Neuron (in vitro differentiated cells): ENCODE data around the gene CHST11.

Experiments
- H2AFZ ChIP-seq: one replicate; pipeline ENCODE4 v1.6.1; 2013; ENCODE audit warnings: low read depth, mild to moderate bottlenecking, inconsistent platforms, low read length, moderate library complexity
- H3K27me3 ChIP-seq: one replicate; pipeline ENCODE4 v1.6.1; 2013; ENCODE audit warnings: low read length; ENCODE audit not compliant: insufficient read depth
- H3K36me3 ChIP-seq: one replicate; pipeline ENCODE4 v1.6.1; 2013; ENCODE audit warnings: low read length; ENCODE audit not compliant: insufficient read depth
- H3K4me1 ChIP-seq: one replicate; pipeline ENCODE4 v1.6.1; 2013; ENCODE audit warnings: low read length; ENCODE audit not compliant: insufficient read depth
- H3K4me3 ChIP-seq: 2 replicates; pipeline ENCODE4 v1.5.1; 2013; ENCODE audit warnings: mild to moderate bottlenecking, low read length, moderate library complexity
- H3K9me3 ChIP-seq: one replicate; pipeline ENCODE4 v1.6.1; 2013; ENCODE audit warnings: low read length

Gene CHST11

DNA sequence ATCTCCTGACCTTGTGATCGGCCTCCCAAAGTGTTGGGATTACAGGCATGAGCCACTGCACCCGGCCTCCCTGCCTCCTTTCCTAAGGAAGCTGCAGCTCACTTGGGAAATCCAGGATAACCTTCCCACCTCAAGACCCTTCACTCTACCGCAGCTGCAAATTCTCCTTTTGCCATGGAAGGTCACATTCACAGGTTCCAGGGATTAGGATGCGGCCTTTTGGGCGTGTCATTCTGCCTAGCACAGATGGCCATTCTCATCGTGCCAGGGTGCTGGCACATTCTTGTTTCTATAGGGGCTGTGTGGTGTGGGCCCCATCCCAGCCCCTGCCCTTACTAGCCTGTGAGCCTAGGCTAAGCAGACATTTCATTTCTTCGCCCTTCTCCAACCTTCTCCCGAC is 219.9 kb downstream of the CHST11 start:
- Histone ChIP-seq H3K4me3 (no peak overlapping the region), H3K9me3 (peaks cover 4% of the 10 kb centered on the region), H3K36me3 (no peaks in the 10 kb centered on the region), H3K27me3 (no peaks in the 10 kb centered on the region), H3K4me1 (peaks cover 5% of the 10 kb centered on the region), H2AFZ (no peak overlapping the region)

DNA sequence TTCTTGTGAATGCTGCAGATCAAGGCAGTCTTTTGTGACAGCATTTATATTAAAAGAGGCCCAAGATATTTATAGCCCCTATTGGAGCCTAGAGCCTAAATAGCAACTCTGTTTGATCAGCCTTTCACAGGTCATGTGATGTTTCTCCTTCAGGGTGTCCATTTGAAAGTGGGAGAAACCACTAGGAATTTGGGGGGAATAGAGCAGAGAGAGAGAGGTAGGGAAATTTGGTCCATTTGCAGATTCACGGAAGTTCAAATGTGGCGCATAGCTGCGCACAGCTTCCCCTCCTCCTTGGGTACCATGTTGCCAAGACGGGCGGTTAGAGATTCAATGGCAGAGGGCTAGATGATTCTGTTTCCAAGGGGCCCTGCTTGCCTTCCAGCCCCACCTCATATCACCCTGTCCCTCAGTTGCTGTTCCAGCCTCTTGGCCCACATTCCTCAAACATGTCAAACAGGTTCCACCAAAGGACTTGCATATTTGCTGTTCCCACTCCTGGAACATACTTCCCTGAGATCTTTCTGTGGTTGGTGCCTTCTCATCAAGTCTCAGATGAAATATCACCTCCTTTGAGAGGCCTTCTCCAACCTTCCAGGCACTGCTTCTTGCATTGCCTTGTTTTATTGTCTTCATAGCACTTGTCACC is 220.8 kb downstream of the CHST11 start:
- Histone ChIP-seq H3K4me1 (peaks cover 2% of the 10 kb centered on the region), H3K4me3 (no peak overlapping the region), H2AFZ (no peak overlapping the region), H3K27me3 (no peaks in the 10 kb centered on the region), H3K36me3 (no peaks in the 10 kb centered on the region), H3K9me3 (peaks cover 4% of the 10 kb centered on the region)

GRCh38 chr12:104680070-104680469 is 223.3 kb downstream of the CHST11 start:
- no peaks in the 10 kb centered on the region for H3K27me3 ChIP-seq
- no peak overlapping the region for H2AFZ ChIP-seq
- peaks cover 2% of the 10 kb centered on the region for H3K4me1 ChIP-seq
- peaks cover 4% of the 10 kb centered on the region for H3K9me3 ChIP-seq
- H3K36me3 ChIP-seq, result no peaks in the 10 kb centered on the region
- H3K4me3 ChIP-seq, result no peak overlapping the region

- Histone ChIP-seq H3K27me3 (no peaks in the 10 kb centered on the region), H3K36me3 (no peaks in the 10 kb centered on the region), H3K9me3 (peaks cover 4% of the 10 kb centered on the region), H2AFZ (no peak overlapping the region), H3K4me3 (no peak overlapping the region), H3K4me1 (peaks cover 2% of the 10 kb centered on the region)
Observed at GRCh38 chr12:104680491-104680890, 223.7 kb downstream of the CHST11 start.

- Histone ChIP-seq H3K4me1 (peaks cover 2% of the 10 kb centered on the region), H3K4me3 (no peak overlapping the region), H2AFZ (no peak overlapping the region), H3K36me3 (no peaks in the 10 kb centered on the region), H3K27me3 (no peaks in the 10 kb centered on the region), H3K9me3 (peaks cover 4% of the 10 kb centered on the region)
Observed at GRCh38 chr12:104681012-104681690, 224.4 kb downstream of the CHST11 start.

DNA sequence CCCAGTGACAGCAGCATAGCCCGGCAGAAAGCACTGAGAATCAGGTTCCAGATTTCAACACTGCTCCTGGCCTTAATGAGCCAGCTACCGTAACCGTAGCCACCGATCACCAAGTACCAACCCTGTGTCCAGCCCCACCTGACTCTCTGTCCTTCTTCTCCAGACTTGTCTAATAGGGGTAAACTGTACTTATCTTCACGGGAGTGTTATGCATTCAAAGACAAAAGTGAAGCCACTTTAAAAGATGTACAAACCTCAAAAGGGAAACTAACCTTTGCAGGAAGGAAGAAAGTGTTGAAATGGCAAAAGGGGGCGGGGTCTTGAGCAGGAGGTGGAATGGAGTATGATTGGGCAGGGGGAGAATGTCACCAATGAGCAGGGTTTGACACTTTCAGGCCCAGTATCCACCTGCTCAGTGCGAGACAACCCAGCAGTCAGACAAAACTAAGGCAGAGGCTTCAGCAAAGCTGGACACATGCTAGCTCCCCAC is 226.1 kb downstream of the CHST11 start:
- no peaks in the 10 kb centered on the region for H3K27me3 ChIP-seq
- H3K9me3 ChIP-seq, result peaks cover 4% of the 10 kb centered on the region
- no peak overlapping the region for H3K4me3 ChIP-seq
- no peaks in the 10 kb centered on the region for H3K36me3 ChIP-seq
- H3K4me1 ChIP-seq, result no peaks in the 10 kb centered on the region
- no peak overlapping the region for H2AFZ ChIP-seq

DNA sequence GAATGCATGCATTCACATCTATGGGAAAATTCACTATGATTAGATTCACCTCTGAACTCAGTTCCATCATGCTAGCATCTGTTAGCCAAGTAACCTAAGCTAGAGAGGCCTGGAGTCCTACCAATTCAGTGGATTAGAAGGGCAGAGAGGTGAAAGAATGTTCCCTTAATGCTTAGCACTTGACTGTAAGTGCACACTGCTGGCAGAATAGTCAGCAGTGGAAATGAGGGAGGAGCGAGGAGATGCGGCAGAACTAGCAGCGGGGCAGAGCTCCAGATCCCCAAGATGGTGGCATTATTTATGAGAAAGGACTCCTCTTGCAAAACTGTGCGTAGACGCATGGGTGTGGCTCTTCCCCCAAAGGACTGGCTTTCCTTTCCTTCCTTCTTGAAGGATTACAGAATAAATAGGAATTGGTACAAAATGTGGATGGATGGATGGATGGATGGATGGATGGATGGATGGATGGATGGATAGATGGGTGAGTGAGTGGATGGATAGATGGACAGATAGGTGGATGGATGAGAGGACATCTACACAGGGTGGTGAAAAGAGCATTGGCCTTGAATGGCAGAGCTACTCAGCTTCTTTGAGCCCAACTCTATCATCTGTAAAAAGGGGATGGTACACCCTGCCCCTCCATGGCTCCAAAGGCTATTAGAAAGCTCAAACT is 227.2 kb downstream of the CHST11 start:
- no peak overlapping the region for H2AFZ ChIP-seq
- H3K4me3 ChIP-seq, result no peak overlapping the region
- H3K36me3 ChIP-seq, result no peaks in the 10 kb centered on the region
- H3K9me3 ChIP-seq, result peaks cover 4% of the 10 kb centered on the region
- H3K27me3 ChIP-seq, result no peaks in the 10 kb centered on the region
- H3K4me1 ChIP-seq, result no peaks in the 10 kb centered on the region

DNA sequence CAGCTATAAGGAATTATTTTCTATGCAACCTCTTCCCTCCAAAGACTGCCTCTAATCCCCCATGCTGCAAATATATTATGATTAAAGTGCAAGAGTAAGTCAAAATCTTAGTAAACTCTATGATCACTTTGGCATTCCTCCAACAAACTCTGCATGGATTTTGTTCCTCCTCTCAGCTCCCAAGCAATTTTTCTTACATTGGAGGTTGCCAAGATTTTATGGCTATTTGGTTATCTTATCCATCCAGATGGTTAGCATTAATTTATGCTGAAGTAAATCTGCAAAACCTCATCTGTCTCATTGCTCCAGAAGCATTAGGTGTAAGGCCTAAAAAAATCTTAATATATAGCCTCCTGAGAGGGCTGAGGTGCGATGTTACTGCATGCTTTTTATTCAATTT is 228.1 kb downstream of the CHST11 start:
- H3K27me3 ChIP-seq, result no peaks in the 10 kb centered on the region
- H2AFZ ChIP-seq, result no peak overlapping the region
- no peaks in the 10 kb centered on the region for H3K36me3 ChIP-seq
- peaks cover 4% of the 10 kb centered on the region for H3K9me3 ChIP-seq
- H3K4me1 ChIP-seq, result no peaks in the 10 kb centered on the region
- H3K4me3 ChIP-seq, result no peak overlapping the region

GRCh38 chr12:104685366-104685765 is 228.6 kb downstream of the CHST11 start:
- Histone ChIP-seq H3K36me3 (no peaks in the 10 kb centered on the region), H2AFZ (no peak overlapping the region), H3K4me3 (no peak overlapping the region), H3K4me1 (no peaks in the 10 kb centered on the region), H3K27me3 (no peaks in the 10 kb centered on the region), H3K9me3 (peaks cover 1% of the 10 kb centered on the region)

- Histone ChIP-seq H3K9me3 (no peaks in the 10 kb centered on the region), H2AFZ (no peak overlapping the region), H3K4me1 (no peaks in the 10 kb centered on the region), H3K27me3 (no peaks in the 10 kb centered on the region), H3K36me3 (no peaks in the 10 kb centered on the region), H3K4me3 (no peak overlapping the region)
Observed at GRCh38 chr12:104686196-104686595, 229.4 kb downstream of the CHST11 start.

DNA sequence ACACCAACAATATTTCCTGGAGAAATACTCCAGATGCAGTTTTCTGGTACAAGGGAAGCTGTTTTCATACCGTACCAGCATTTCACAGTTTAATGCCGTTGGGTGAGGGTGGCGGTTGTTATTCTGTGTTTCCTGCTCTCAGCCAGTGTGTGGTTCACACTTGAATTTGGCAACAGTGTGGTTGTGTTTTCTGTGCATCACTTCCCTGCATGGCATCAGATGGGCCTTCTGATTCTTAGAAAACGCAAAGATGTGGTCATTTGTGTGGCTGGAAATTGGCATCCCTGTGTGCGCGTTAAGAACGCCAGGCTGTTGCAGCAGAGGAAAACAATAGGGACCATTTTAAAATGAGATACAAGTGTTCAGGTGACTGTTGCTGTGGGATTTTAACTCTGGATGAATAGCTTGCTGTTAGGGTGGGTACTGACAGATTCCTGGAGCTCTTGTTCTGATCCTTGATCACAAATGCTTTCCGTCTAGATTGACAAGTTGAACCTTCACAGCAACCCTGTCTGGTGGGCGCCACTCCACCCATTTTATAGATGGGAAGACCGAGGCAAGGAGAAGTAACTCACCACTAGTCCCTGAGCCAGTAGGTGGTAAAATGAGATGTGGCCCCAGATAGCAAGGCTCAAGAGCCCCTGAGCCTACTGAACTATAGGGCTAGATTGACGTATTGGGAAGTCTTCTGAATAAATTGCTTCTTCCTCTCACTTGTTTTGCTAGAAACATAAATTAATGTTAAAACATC is 231.2 kb downstream of the CHST11 start:
- Histone ChIP-seq H3K27me3 (no peaks in the 10 kb centered on the region), H3K9me3 (peaks cover 3% of the 10 kb centered on the region), H3K36me3 (no peaks in the 10 kb centered on the region), H3K4me3 (no peak overlapping the region), H3K4me1 (no peaks in the 10 kb centered on the region), H2AFZ (no peak overlapping the region)

GRCh38 chr12:104689635-104690034 is 232.9 kb downstream of the CHST11 start:
- no peaks in the 10 kb centered on the region for H3K27me3 ChIP-seq

More at GRCh38 chr12:104689635-104690034, 232.9 kb downstream of the CHST11 start:
- Histone ChIP-seq H2AFZ (no peak overlapping the region), H3K4me1 (no peaks in the 10 kb centered on the region), H3K36me3 (no peaks in the 10 kb centered on the region), H3K4me3 (no peak overlapping the region), H3K9me3 (peaks cover 7% of the 10 kb centered on the region)
